CD4-positive, alpha-beta T cell treated with Interleukin-4 for 4 hours (primary cell): ENCODE data around the gene LRRFIP2.
"Not testable (repeated sequence)": the region's sequence is repeated elsewhere in the genome, so short reads cannot be mapped to it uniquely, and the experiment has no call there.

ENCODE experiments used
- DNase-seq: peaks from one replicate; pipeline ENCODE4 v3.0.0-alpha.2; 2020

The LRRFIP2 gene

GRCh38 chr3:37055077-37055476, 119.3 kb downstream of the LRRFIP2 start:
- not testable (repeated sequence) for DNase-seq

- no peak for DNase-seq
These were observed 120.0 kb downstream of the LRRFIP2 start for GRCh38 chr3:37054370-37054769.

DNA sequence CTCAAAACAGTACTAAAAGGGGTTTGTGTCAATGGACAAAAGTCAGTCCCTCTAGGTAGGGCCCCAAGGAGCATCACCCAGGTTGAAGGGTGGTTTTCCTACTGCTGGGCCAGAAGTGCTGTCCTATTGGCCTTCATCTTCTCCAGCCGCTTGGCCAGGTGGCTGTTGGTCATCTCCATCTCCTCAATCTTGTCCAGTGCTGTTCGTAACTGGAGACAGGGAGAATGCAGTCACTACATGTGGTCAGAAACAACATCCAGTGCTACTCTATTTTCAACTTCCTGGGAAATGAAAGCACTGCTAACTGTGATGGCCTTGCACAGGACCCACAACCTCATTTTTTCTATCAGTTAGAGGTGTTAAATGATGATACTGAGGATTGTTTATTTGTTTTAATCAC, 120.6 kb downstream of the LRRFIP2 start:
- no peak for DNase-seq

DNA sequence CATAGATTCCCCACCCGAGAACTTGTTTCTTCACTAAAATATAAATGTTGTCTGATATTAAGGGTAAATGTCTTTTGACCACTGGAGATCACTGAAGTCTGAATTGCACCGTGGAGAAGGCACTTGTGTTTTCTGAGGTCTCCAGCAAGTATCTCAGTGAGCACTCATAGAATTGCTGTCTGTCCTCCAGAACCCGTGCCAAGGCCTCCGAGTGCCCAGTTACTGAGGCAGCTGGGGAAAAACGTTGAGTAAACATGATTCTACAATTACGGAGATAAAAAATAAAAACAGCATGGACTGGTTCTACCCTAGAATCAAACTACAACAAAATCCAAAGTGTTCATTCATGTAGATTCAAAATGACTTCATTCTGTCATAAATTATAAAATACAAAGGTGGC, 121.0 kb downstream of the LRRFIP2 start:
- DNase-seq: no peak

- no peak for DNase-seq
These were observed 121.5 kb downstream of the LRRFIP2 start for GRCh38 chr3:37052860-37053259.

DNA sequence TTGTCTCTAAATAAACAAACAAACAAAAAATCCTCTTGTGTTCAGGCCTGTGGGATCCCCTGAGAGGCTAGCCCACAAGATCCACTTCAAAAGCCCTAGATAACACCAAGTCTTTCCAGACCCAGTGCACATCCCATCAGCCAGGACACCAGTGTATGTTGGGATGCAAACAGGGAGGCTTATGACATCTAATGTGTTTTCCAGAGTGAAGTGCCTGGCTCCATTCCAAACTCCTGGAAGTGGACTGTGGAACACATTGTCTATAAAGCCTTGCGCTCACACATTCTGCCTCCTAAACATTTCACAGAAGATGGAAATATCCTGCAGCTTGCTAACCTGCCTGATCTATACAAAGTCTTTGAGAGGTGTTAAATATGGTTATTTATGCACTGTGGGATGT, 124.1 kb downstream of the LRRFIP2 start:
- DNase-seq: no peak

DNA sequence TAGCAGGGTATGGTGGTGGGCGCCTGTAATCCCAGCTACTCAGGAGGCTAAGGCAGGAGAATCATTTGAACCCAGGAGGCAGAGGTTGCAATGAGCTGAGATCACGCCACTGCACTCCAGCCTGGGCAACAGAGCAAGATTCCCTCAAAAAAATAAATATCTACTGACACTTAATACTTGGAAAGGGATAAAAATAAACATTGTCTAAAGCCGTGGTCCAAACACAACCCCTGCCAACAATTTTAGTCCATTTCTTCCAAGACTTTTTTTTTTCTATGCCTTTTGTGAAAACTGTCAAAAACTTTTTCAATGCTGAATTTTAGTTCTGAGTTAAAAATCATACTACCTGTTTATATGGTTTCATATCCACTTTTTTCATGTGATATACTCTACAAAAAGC, 131.7 kb downstream of the LRRFIP2 start:
- not testable (repeated sequence) for DNase-seq

DNA sequence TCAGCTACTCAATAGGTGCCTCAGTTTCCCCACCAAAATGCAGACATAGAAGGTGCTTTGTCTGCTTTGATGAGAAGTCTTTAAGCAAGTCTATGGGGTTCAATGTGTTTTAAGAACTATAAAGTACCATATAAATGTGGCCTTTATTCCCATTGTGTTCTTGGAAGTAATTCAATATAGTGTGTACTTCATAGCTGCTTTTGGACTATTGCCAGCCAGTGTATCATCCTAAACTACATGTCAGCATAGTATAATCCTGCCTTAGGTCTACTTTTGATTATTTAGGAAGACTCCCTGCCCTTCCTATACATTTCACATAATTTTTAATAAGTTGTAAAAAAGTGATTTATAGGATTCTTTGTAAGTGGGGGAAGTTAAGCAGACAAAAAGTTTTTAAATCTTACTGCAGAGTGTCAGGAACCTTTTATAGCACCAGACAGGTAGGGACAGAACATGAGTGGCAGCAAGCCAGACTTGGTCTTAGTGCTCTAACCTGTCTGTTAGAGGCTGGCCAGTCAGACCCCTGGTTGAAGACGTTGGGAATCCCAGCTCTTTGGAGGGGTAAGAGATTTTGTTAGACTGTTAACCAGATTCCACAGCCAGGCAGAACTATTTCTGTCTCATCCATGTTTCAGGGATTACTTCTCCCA, 132.7 kb downstream of the LRRFIP2 start:
- no peak for DNase-seq

DNA sequence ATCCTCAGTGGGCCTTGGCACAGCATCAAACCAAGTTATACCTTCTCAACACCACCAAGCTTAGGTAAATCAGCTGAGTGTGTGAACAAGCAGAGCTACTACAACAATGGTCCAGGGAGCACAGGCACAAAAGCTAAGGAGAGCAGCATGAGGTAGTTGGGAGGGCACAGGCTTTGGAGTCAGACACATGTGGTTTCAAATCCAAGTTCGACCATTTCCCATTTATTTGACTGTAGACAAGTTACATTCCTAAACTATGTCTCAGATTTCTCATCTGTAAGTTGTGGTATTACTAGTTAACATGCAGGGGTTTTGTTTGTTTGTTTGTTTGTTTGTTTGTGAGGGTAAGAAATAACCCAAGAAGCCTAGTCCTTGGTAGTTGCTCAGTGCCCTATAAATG, 134.2 kb downstream of the LRRFIP2 start:
- DNase-seq: no peak

DNA sequence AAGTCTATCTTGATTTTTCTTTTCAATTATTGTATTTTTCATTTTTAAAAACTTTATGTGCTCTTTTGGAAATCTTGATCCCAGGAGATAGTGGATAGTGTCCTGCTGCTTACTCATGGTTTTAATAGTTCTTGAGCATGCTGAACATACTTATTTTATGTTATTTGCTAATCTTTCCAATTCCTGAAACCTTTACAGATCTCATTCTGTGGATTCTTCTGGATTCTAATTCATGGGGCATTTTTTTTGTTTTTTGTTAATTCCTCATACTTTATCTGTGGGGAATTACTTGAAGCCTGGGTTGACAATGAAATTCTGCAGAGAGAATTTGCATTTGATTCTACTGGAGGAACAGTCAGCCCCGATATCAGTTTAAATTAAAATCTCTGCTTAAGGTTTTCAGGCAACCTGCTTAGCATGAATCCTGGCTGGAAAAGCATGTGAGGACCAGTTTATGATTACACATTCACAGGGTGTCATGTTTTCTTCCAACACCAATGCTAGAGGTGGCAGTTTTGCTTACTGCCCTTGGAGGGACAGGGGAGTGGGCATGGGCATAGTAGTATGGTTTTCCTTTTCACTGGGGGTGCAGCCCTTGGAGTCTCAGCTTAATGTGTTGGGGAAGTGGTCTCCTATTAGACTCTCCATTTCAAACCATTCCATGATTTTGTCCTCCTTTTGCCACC, 135.1 kb downstream of the LRRFIP2 start:
- DNase-seq: no peak

GRCh38 chr3:37037352-37037751, 137.0 kb downstream of the LRRFIP2 start:
- DNase-seq: no peak

DNA sequence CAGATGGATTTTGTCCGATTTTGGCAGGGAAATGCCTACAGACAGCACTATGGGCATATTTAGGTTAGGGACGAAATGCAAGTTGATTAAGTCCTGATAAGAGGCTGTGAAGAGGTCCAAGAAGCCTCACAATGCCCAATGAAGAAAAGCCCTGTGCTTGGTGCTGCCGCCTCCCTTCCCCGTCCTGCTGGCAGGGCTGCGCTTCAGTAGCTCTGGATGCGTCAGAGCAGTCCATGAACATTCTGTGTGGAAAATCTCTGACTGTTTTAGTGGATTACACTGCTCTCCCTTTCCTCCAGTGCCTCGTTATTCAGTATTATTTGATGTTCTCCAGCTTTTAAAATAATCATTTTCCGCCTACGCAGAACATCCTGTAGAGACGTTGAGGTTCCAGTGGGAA, 141.4 kb downstream of the LRRFIP2 start:
- no peak for DNase-seq

- DNase-seq: no peak
These were observed 143.2 kb downstream of the LRRFIP2 start for GRCh38 chr3:37031096-37031682.

GRCh38 chr3:37030588-37030987, 143.8 kb downstream of the LRRFIP2 start:
- DNase-seq: no peak

- DNase-seq: no peak
These were observed 144.7 kb downstream of the LRRFIP2 start for GRCh38 chr3:37029516-37030163.

GRCh38 chr3:37029111-37029510, 145.3 kb downstream of the LRRFIP2 start:
- no peak for DNase-seq

- no peak for DNase-seq
These were observed 146.1 kb downstream of the LRRFIP2 start for GRCh38 chr3:37028329-37028728.

- no peak for DNase-seq
These were observed 147.5 kb downstream of the LRRFIP2 start for GRCh38 chr3:37026851-37027250.

DNA sequence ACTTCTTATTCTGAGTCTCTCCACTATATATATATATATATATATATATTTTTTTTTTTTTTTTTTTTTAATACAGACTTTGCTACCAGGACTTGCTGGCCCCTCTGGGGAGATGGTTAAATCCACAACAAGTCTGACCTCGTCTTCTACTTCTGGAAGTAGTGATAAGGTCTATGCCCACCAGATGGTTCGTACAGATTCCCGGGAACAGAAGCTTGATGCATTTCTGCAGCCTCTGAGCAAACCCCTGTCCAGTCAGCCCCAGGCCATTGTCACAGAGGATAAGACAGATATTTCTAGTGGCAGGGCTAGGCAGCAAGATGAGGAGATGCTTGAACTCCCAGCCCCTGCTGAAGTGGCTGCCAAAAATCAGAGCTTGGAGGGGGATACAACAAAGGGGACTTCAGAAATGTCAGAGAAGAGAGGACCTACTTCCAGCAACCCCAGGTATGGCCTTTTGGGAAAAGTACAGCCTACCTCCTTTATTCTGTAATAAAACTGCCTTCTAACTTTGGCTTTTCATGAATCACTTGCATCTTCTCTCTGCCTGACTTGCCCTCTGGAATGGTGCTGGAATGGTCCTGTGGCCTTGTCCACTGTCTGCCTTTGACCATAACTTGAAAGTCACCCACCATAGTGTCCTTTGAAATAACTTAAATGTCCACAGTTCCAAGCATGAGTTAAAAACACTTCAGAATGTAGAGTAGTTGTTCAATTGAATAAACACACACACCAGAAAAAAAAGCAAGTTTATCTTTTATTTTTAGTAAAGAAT, 148.6 kb downstream of the LRRFIP2 start:
- DNase-seq: no peak

DNA sequence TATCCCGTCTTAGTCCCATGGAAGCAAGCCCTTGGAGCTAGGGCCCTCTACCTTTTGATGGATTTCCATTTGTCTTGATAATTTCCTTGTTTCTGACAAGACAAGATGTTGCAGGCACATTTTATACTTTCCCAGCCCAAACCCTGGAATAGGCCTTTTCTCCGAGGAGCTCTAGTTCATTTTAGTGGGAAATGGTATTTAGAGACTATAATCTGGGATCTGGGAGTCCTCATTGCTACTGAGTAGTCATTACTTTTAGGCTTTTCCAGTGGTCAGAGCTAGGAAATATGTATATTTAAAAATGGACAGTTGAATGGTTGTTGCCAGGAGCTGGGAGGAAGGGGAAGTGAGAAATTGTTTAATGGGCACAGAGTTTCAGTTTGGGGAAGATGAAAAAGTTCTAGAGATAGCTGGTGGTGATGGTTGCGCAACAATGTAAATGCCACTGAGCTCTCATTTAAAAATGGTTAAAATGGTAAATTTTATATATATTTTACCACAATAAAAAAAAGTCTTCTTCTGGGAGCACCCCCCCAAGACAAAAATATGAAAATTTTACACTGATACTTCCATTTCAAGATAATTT, 149.5 kb downstream of the LRRFIP2 start:
- DNase-seq: no peak

- DNase-seq: peak; percentile 13
These were observed 150.3 kb downstream of the LRRFIP2 start for GRCh38 chr3:37024092-37024491.

GRCh38 chr3:37017683-37018082, 156.7 kb downstream of the LRRFIP2 start:
- DNase-seq: no peak

- DNase-seq: no peak
These were observed 157.5 kb downstream of the LRRFIP2 start for GRCh38 chr3:37016903-37017302.
